ENCODE results near the gene MMAB.

The MMAB gene

GRCh38 chr12:109581856-109582255, 8.6 kb upstream of the MMAB start:
- DNase-seq: no peak

DNA sequence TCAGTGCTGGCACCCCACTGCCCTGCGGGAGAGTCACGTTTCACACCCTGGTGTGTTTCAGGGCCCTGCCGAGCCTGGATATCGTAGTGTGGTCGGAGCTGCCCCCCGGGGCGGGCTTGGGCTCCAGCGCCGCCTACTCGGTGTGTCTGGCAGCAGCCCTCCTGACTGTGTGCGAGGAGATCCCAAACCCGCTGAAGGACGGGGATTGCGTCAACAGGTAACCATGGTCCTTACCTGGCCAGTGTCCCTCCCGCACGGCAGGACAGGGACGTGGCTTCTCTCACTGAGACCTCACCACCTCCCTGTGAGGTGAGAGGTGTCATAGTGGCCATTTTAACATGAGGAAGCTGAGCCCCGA, 8.0 kb upstream of the MMAB start:
- no peak for DNase-seq

- DNase-seq: no peak
These were observed 7.5 kb upstream of the MMAB start for GRCh38 chr12:109580684-109581333.

GRCh38 chr12:109580272-109580671, 7.0 kb upstream of the MMAB start:
- DNase-seq: no peak

DNA sequence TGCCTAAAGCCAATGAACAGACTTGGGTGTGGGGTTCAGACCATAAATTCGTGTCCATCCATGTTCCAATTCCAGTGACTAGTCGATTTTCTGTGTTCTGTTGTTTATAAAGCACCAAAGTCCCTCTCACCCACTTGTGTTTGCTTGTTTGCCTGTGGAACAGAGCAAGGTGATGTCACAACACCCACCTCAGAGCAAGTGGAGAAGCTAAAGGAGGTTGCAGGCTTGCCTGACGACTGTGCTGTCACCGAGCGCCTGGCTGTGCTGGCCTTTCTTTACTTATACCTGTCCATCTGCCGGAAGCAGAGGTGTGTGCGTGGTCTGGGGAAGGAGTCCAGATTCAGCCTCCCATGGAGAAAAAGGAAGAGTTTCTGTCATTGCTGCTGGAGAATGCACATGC, 6.3 kb upstream of the MMAB start:
- no peak for DNase-seq

GRCh38 chr12:109578330-109578927, 5.1 kb upstream of the MMAB start:
- DNase-seq: no peak

DNA sequence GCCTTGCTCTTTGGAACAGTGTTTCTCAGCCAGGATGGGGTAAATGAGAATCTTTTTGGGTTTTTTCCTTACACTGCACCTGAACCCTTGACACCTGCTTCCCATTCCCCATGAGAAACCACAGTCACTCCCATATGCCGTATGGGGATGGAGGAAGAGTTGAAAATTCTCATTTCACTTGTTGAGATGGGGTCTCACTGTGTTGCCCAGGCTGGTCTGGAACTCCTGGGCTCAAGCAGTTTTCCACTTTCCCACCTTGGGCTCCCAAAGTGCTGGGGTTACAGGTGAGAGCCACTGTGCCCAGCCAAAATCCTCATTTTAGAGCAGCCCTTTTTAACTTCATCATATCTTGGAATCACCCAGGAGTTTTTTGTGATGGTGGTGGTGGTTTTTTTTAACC, 4.0 kb upstream of the MMAB start:
- DNase-seq: no peak

DNA sequence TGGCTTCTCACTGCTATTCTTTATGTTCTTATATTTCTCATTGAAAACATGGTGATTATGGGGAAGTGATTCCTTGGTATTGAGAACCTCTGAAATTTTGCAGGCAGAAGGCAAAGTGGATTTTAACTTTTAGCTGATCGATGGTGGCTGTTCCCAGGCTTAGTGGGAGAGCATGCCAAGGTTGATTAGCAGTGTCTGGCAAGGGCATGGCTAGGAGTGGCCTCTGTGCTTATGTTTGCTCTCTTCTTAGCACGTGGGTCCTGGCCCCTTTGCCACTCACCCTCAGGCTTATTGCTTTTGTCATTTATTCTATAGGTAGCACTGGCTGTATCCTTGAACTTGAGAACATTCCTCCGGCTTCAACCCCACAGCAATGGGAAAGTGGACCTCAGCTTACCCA, 2.4 kb upstream of the MMAB start:
- DNase-seq: no peak

- DNase-seq: no peak
These were observed 575 bp upstream of the MMAB start for GRCh38 chr12:109573914-109574244.

GRCh38 chr12:109572506-109572845, 828 bp downstream of the MMAB start:
- no peak for DNase-seq

GRCh38 chr12:109571773-109572505, 1.4 kb downstream of the MMAB start:
- no peak for DNase-seq

DNA sequence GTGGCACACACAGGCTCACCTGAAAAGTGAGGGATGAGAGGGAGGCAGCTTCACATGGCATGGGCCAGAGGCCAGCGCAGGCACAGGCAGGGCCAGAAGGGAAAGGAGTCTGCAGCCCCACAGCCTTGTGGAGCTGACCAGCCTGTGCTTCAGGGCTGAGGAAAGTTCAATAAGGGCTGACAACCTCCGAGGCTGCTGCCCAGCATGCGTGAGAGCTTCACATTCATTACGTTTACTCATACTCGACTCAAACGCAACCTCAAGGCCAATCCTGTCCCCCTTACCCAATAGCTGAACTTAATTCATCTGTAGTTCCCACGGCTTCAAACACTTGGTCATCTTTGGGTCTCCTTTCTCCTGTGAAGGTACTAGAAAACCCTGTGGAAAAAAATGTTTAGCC, 4.8 kb downstream of the MMAB start:
- DNase-seq: no peak

- no peak for DNase-seq
These were observed 5.3 kb downstream of the MMAB start for GRCh38 chr12:109567967-109568366.

GRCh38 chr12:109567296-109567695, 6.0 kb downstream of the MMAB start:
- no peak for DNase-seq

- no peak for DNase-seq
These were observed 6.9 kb downstream of the MMAB start for GRCh38 chr12:109566424-109566823.

- no peak for DNase-seq
These were observed 9.7 kb downstream of the MMAB start for GRCh38 chr12:109563291-109564284.

- DNase-seq: no peak
These were observed 10.4 kb downstream of the MMAB start for GRCh38 chr12:109562871-109563270.

GRCh38 chr12:109561711-109562030, 11.6 kb downstream of the MMAB start:
- no peak for DNase-seq

DNA sequence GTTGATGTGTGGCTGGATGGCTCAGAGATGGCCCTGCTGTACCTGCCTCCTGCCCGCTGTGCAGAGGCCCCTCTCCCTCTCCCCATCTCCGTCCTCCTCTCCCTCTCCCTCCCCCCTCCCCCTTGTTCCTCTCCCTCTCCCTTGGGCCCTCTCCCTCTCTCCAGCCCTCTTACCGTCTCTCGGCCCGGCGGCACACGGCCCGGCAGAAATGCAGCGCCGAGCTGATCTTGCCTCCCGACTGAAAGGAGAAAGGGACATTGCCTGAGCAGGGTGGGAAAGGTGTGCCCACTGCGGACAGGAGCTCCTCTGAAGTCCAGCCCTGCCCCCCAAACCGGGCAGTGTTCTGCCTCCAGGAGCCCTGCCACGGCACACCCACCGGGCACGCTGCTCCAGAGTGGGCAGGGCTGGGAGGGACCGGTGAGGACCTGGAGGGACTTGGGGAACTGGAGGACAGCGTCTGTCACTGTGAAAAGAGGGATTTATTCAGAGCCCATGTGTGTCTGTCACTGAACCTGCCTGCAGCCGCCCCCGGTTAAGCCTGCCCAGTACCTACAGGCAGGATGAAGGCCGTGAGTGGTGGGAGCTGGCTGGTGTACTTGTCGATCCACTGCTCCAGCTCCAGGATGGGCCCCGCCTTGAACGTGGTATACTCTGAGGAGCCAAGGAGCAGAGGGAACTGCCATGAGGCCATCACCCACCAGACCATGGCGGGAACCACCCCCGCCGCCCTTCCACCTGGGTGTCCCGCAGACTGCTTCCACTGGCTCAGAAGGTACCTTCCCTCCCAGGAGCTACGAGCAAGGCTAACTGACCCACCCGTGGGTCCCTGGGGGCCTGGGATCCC, 12.2 kb downstream of the MMAB start:
- DNase-seq: no peak

DNA sequence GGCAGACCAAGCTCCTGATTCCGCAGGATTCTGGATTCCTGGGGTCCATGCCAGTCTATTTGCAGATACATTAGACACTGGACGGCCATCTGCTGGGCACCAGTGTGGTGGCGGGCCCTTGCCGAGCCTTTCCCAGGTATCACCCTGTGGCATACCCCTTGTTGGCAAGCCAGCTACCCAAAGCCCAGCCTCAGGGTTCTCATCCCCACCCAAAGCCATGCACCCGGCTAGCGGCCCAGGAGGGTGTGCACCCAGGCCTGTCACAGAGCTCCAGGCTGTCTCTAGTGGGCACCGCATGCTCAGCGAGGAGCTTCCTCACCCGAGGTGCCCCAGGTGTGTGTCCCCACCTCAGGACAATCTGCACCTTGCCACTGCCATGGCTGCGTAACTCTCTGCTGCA, 13.7 kb downstream of the MMAB start:
- no peak for DNase-seq

- no peak for DNase-seq
These were observed 14.2 kb downstream of the MMAB start for GRCh38 chr12:109559200-109559505.

- DNase-seq: no peak
These were observed 14.7 kb downstream of the MMAB start for GRCh38 chr12:109558374-109559199.

Data from NCI-H446 treated with DMSO at 0.1 percent for 48 hours (cell line).